GM19395 (cell line): ENCODE results near the gene RPL36.
"Not testable (repeated sequence)": the region's sequence is repeated elsewhere in the genome, so short reads cannot be mapped to it uniquely, and the experiment has no call there.

Experiments used
- ATAC-seq: cut with Tn5 transposase; IDR thresholded peaks from one replicate; pipeline ENCODE4 v1.9.1; 2021; ENCODE audit warnings: mild to moderate bottlenecking, moderate library complexity; ENCODE audit not compliant: unreplicated experiment

Gene RPL36

DNA sequence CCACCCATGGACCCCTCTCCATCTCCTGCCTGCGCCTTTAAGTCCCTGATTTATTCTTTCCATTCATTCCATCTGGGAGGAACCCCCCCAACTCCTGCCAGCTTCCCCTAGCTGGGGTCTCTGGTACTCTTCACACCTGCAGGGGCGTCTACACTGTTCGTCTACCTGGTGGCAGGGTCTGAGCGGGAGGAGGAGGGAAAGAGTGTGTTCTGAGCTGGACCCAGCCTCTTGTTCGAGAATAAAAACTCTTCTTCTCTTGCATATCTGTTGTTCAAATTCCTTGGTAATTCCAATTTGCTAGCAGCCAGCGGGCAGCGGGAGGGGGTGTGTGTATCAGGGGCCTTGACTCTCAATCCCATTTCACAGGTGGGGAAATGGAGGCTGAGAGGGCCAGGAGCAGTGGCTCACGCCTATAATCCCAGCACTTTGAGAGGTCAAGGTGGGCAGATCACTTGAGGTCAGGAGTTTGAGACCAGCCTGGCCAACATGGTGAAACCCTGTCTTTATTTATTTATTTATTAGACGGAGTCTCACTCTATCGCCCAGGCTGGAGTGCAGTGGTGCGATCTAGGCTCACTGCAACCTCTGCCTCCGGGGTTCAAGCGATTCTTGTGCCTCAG, 1.7 kb upstream of the RPL36 start:
- ATAC-seq: not testable (repeated sequence)

DNA sequence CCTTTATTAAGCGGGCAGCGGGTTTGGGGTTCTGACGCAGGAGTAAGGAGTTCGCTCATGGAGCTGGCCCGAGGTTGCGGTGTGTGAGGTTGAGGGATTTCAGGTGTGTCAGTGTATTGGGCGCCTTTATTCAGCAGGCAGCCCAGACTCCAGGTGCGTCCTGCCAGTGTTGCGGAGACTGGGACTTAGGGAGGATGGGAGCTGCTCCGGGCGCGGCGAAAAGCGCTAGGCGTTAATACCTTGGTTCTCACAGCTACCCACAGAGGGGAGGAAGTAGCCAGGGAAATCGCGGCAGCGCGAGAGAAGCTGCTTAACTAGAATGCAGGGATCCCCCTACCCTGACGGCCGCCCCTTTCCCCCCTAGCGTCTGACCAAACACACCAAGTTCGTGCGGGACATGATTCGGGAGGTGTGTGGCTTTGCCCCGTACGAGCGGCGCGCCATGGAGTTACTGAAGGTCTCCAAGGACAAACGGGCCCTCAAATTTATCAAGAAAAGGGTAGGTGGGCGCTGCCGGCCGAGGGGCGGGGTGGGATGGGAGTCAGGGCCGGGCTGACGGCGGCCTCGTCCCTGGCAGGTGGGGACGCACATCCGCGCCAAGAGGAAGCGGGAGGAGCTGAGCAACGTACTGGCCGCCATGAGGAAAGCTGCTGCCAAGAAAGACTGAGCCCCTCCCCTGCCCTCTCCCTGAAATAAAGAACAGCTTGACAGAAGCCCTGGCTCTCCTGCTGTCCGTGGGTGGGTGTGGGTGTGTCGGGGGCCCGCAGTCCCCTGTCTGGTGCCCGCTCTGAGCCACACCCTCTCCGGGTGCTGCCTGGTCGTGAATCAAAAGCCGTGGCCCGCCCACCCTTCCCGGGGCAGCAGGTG, 1.1 kb downstream of the RPL36 start:
- ATAC-seq: no peak

DNA sequence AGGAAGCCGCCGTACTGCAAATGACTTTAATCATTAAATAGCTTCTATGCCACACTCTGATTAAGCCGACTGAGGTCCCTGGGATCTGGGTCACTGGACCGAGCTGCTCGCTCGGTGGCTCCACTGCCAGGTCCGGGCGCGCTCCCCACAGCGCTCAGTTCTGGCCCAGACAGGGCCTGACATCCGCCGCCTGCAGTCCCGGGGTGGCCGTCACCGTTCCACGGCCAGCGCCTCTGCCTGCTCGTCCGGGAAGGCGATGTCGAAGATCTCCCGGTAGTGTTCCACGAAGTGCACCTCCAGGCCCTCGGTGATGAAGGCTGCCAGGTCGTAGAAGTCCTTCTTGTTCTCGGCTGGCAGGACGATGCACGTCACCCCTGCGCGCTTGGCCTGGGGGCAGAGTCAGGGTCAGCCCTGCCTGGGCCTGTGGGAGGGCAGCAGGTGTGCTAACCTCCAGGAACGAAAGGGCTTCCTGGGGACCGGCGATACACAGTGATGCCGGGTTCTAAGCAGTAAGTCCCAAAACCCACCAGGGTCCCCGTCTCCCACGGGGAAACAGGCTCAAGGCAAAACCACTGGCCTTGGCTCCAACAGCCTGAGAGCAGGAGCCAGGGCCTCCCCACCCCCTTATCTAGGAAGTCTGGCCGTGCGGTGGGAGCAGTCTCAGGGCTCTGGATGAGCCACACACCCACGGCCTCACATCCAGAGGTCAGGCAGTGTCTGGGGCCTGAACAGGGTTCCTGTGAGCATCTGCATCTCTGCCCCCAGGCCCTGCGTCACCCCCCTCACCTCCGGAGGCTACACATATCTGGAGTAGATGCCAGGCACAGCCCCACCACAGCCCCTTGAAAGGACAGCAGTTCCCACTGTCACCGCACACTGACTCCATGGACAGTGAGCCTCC, 2.0 kb downstream of the RPL36 start:
- ATAC-seq: no peak

DNA sequence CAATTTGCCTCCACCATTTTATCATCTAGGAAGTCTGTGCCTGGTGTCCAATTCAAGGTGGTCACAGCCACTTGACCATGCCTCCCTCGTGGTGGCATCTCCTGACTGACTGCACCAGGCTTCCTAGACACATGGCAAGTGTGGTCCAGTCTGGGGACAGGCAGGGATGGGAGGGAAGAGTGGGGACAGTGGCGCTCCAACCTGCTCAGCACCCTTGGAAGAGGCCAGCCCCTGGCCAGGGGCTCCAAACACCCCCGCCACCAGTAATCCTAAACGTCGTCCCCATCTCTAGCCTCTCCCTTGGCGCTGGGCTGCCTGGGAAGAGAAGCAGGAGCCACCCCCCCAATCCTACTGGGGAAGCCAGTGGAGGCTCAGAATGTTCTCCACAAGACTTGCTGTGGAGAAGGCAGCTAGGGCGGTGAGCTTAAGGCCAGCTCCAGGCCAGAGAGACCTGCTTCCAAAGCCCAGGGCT, 2.7 kb downstream of the RPL36 start:
- no peak for ATAC-seq

DNA sequence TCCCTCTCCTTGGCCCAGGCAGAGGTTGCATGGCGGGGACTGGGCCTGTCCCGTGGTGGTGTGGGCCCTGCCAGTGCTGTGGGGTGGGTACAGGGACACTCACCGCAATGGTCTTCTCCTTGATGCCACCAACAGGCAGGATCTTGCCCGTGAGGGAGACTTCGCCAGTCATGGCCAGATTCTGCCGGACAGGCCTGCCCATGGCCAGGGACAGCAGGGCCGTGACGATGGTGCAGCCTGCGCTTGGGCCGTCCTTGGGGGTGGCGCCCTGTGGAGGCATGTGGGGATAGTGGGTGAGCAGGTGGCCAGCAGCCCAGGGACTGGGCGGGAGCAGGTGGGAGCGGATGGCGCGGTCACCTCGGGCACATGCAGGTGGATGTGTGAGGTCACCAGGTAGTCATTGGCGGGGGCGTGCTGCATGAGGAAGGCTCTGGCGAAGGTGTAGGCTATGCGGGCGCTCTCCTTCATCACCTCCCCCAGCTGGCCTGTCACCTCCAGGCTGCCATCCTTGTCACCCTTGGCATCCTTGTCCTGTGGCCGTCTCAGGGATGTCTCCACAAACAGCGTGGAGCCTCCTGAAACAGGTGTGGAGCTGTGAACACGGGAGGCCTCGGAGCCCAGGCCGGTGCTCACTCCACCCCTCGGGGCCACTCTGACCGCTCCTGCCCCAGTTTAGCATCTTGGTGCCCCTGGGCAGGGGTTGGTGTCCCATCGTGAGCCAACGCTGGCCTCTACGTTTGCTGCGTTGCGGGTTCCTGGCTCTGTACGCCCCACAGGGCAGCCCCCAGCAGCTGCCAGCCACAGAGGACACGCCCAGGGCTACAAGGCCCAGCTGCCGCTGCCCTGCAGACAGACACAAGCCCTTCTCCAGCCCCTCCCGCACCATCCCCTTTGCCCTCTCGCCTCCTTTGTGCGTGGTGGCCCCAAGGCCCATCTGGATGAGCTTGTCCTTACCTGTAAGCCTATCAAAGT, 3.4 kb downstream of the RPL36 start:
- no peak for ATAC-seq

DNA sequence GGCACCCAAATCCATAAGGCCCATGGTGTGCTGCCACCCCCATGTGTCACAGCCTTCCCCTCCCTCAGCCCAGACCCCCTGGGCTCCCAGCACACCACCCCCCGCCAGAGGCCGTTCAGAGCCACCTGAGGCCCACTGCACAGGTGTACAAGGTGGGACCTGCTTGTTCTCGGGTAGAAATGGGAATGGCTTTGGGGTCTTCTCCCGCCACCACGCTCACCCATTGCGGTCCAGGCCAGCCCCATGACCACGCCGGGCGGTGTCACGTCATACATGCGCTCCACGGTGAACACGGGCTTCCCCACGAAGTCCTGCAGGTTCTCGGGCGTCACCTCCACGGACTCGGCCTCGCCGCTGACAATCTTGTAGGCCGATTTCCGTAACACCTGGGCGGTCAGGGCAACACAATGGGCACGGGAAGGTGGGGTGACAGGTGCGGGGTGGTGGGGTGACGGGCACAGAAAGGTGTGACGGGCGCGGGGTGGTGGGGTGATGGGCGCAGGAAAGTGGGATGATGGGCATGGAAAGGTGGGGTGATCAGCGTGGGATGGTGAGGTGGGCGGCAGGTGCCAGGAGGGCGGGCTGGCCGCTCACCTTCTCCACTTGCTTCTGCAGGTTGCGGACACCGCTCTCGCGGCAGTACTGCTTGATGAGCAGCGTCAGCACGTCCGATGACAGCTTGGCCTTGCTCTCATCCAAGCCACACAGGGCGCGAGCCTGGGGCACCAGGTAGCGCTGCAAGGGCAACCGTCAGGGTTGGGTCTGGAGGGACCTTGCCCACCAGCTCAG, 4.3 kb downstream of the RPL36 start:
- ATAC-seq: no peak

DNA sequence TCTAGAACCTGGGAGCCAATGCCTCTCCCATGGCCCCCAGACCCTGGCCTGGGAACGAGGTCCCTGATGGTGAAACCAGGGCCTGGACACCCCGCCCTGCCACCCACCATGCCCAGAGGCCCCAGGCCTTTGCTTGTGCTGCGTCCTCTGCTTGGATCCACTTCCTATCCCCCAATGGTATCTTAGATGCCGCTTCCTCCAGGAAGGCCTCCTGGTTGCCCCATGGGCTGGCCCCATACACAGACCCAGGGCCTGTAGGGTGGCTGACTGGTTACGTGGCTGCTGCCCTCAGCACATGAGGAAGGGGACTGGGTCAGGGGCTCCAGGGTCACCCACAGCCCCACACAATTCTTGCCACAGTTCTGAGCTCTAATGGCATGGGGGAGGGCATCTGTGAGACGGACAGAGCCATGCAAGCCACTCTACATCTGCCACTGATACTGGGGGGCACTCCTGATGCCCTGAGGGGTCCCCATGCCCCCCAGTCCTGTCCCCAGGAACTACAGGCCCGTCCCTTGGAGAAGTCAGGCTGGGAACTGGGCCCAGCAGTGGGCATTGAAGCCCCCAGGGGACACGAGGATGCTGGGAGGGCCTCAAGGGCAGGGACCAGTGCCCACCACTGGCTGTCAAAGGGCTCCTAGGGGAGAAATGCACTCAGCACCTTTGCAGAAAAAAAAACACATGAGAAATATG, 5.0 kb downstream of the RPL36 start:
- ATAC-seq: no peak

DNA sequence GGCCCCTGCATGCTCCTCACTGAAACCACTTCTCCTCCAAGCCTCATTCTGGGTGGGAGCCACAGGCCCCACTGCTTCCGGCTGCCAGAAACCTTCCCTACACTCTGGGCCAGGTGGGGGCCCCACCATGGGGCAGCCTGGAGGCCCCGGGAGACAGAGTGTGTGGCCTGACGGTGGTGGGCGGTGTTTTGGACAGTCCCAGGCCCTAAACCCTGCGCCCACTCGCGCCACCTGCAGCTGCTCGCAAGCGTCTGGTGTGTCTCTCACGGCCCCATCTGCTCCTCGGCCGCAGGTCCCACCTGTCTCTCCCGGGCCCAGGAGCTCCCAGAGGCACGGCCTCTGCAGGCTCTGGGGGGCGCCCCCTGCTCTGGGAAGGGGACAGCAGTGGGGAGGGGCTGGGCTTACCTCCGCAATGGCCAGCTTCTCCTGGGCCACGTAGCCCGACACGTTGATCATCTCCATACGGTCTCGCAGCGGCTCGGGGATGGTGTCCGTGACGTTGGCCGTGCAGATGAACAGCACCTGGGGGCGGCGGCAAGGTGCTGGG, 5.6 kb downstream of the RPL36 start:
- no peak for ATAC-seq

DNA sequence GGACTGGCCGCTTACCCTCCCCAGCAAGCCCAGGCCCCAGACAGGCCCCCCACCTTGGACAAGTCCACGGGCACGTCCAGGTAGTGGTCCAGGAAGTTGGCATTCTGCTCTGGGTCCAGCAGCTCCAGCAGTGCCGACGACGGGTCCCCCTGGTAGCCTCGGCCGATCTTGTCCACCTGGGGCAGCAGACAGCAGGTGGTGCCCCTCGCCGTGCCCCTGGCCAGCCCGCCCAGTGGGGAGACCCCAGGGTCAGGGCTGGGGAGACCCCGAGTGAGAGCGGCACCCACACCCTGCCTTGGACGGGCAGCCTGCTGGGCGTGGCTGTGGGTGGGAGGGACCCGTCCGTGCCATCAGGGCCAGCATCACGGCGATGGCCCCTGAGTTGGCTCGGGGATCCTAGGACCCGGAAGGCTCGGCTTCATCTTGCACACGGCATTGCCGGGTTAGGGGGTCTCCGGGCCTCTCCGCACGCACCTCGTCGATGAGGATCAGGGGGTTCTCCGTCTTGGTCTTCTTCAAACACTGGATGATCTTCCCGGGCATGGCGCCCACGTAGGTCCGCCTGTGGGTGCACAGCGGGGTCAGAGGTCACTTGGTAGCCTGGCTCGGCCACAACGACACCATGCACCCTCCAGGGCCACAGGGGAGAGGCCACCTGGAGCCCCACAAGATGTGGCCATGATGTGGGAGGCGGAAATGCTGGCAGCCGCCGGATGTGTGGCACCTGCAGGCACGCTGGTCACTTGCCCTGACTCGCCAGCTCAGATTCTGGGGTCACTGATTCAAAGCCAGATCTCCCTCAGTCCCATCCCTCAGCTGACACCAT, 6.3 kb downstream of the RPL36 start:
- no peak for ATAC-seq

DNA sequence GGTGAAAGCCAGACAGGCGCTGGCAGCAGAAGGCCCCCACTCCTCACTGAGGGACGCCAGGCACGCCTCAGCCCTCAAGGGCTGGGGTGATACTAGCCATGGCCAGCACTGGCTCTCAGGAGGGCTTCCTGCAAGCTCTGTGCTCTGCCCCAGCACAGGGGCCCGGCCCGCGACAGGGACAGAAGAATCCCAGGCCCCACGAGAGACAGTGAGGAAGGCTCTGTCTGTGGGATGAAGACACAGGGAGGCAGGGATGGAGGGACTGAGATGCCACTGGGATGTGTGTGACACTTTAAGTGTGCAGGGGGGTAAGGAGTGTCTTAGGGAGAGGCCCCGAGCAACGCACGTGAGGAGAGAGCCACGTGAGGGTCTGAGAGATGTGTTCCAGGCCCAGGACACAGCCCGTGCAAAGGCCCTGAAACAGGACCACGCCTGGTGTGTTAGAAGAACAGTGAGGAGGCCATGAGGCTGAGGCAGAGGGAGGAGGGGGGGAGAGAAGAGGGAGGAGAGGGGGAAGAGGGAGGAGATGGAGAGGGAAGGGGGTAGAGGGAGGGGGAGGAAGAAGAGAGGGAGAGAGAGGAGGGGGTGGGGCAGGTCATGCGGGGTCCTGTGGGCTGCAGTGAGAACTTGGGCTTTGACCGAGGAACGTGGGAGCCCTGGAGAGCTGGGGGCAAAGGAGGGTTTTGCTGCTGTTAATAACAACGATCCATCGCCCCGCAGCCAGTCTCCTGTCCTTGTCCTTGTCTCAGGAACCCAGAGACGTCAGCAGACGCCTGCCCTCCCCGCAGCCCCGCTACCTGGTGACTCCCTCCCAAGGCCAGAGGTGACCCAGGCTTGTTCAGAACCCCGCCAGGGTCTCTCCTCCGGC, 7.2 kb downstream of the RPL36 start:
- no peak for ATAC-seq

DNA sequence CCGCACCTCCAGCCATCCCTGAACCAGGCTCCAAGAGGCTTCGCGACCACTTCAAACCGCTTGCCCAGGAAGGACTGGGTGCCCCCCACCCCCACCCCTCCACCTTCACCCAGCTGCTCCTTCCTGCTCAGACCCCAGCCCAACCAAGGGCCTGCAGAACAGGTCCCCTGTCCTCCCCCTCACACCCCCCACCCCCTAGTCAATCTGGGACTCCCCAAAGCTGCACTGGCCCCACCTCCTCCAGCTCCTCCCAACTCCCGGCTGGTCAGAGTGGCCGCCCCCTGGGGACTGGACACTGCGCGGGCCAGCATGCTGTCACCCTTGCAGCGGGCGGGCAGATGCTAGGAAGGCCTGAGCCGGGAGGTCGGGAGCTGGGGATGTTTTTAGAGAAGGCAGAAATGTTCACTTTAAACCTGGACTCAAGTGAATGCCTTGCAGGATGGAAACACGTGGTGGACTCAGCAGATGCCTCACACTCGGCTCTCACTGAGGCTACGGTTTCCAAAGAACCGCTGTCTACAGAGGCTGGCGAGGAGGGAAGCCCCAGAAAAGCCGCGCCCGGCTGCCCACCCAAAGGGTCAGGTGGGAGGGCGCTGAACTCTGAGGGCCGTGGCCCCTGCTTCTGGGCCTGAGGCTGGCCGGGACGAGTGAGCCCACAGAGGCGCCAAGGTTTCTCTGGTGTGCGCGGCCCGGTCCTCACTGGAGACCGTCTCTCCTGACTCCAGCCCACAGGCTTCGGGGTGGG, 8.0 kb downstream of the RPL36 start:
- ATAC-seq: no peak

DNA sequence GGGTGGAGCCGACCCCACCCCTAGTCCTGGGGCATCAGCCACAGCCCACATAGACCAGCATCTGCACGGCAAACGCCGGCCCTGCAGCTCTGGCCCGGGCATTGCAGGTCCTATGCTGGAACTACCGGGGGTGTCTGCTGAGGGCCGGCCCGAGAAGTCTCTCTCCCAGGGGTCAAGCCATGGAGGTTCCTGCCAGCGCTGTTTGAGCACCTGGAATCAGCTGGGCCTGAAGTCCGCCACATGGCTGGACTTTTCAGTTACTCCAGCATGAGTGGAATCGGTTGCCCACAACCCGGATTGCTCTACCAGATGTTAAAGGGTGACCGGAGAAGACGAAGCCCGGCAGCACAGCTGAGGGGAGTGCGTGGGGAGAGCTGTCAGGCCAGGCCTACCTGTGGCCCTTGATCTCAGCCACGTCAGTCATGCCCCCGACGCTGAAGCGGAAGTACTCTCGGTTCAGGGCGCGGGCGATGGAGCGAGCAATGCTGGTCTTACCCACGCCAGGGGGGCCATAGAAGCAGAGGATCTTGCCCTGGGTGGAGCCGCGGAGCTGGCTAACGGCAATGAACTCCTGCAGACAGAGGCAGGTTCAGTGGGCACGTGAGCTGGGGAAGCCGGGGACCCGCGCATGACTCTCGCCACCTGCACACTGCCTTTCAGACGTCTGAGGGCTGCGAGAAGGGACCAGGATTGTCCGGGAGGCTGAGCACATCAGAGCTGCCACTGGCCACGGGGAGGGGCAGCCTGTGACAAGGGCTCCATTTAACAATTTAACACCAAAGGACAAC, 8.7 kb downstream of the RPL36 start:
- ATAC-seq: no peak

DNA sequence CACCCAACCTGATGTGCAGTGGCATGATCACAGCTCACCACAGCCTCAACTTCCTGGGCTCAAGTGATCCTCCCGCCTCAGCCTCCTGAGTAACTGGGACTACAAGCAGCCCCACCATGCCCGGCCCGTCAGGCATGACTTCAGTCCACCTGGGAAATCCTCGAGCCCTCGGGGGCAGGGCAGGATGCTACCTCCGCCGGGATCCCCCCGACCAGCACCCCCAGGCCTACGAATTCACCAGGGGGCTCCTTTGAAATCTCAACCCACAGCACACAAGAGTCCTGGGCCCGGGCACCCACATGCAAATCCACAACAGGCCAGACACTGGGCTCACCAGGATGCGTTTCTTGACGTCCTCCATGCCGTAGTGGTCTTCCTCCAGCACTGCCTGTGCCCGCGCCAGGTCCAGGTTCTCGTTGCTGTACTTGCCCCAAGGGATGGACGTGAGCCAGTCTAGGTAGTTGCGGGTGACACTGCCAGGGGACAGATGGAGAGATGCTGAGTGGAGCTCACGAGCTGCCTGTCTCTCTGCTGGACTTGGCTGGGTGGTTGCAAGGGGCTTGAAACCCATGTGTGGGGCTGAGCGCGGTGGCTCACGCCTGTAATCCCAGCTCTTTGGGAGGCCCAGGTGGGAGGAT, 10.5 kb downstream of the RPL36 start:
- no peak for ATAC-seq

DNA sequence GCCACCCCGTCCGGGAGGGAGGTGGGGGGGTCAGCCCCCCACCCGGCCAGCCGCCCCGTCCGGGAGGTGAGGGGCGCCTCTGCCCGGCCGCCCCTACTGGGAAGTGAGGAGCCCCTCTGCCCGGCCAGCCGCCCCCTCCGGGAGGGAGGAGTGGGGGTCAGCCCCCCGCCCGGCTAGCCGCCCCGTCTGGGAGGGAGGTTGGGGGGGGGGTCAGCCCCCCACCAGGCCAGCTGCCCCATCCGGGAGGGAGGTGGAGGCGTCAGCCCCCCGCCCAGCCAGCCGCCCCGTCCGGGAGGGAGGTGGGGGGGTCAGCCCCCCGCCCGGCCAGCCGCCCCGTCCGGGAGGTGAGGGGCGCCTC, 11.9 kb downstream of the RPL36 start:
- ATAC-seq: not testable (repeated sequence)
